Common myeloid progenitor, CD34-positive (primary cell): ENCODE data around the gene MAPKAPK5.
A peak's percentile ranks its signal among the peaks of the same experiment; 100 is the strongest.
"Not testable (repeated sequence)": the region's sequence is repeated elsewhere in the genome, so short reads cannot be mapped to it uniquely, and the experiment has no call there.

Source experiments
- CTCF ChIA-PET: fragments of 350-600 bp; sonication (Branson Sonifier 250); formaldehyde crosslinking; loops from one replicate; lab custom pipeline; 2021; ENCODE audit warnings: antibody characterized with exemption; lab: Charles Lee
- POLR2A ChIA-PET: fragments of 350-600 bp; sonication (Branson Sonifier 250); formaldehyde crosslinking; loops from one replicate; lab custom pipeline; 2021; ENCODE audit warnings: antibody characterized with exemption; lab: Charles Lee
- DNase-seq, 3 donors: peaks; one replicate each; pipeline versions ENCODE4 v3.0.0 to v3.0.0-alpha.2; 2013
- H3K27ac ChIP-seq, 2 experiments: 1 replicate in 1 of 2; 2 replicates in 1 of 2; pipeline ENCODE4 v1.7.0; 2013; ENCODE audit warnings: inconsistent platforms in 2 of 2, low read length in 2 of 2, mild to moderate bottlenecking in 2 of 2, low read depth in 1 of 2, moderate library complexity in 1 of 2; ENCODE audit not compliant: severe bottlenecking in 2 of 2, insufficient read depth in 1 of 2, poor library complexity in 1 of 2
- H3K27me3 ChIP-seq, 5 experiments: replicated peaks in 2 of 5; 1 replicate in 3 of 5; 2 replicates in 2 of 5; pipeline versions ENCODE4 v1.6.1 to v1.7.0; 2013; ENCODE audit warnings: low read length in 4 of 5, mild to moderate bottlenecking in 2 of 5, moderate library complexity in 2 of 5, inconsistent platforms in 1 of 5; ENCODE audit not compliant: insufficient read depth in 5 of 5, control insufficient read depth in 4 of 5
- H3K36me3 ChIP-seq, 4 experiments: 1 replicate in 2 of 4; 2 replicates in 2 of 4; pipeline versions ENCODE4 v1.6.1 to v1.7.0; 2013; ENCODE audit warnings: low read length in 3 of 4, control low read depth in 1 of 4, mild to moderate bottlenecking in 1 of 4; ENCODE audit not compliant: control insufficient read depth in 4 of 4, insufficient read depth in 4 of 4
- H3K4me1 ChIP-seq, 4 experiments: 1 replicate in 3 of 4; 2 replicates in 1 of 4; pipeline versions ENCODE4 v1.6.1 to v1.7.1; 2013; ENCODE audit warnings: low read length in 3 of 4, mild to moderate bottlenecking in 3 of 4, control low read depth in 1 of 4, inconsistent platforms in 1 of 4, moderate library complexity in 1 of 4; ENCODE audit not compliant: control insufficient read depth in 4 of 4, insufficient read depth in 4 of 4; ENCODE audit errors: control extremely low read depth in 1 of 4
- H3K4me3 ChIP-seq, 7 experiments: 1 replicate in 4 of 7; 2 replicates in 3 of 7; pipeline versions ENCODE4 v1.5.1 to v1.7.0; 2013; ENCODE audit warnings: mild to moderate bottlenecking in 7 of 7, low read length in 6 of 7, moderate library complexity in 6 of 7, inconsistent platforms in 2 of 7, low read depth in 2 of 7, control low read depth in 1 of 7; ENCODE audit not compliant: insufficient read depth in 4 of 7, control insufficient read depth in 1 of 7; ENCODE audit errors: extremely low read depth in 1 of 7
- H3K9me3 ChIP-seq, 5 experiments: 1 replicate in 4 of 5; 2 replicates in 1 of 5; pipeline versions ENCODE4 v1.6.1 to v1.7.1; 2013; ENCODE audit warnings: low read length in 4 of 5, mild to moderate bottlenecking in 2 of 5, inconsistent platforms in 1 of 5, low read depth in 1 of 5, moderate library complexity in 1 of 5; ENCODE audit not compliant: control insufficient read depth in 4 of 5, insufficient read depth in 2 of 5; ENCODE audit errors: control extremely low read depth in 1 of 5
- WGBS: methylation state at CpG from one replicate; pipeline ENCODE4 v1.1.5; 2013; ENCODE audit not compliant: insufficient coverage; 5-methylcytosine and 5-hydroxymethylcytosine counted together

MAPKAPK5 gene

DNA sequence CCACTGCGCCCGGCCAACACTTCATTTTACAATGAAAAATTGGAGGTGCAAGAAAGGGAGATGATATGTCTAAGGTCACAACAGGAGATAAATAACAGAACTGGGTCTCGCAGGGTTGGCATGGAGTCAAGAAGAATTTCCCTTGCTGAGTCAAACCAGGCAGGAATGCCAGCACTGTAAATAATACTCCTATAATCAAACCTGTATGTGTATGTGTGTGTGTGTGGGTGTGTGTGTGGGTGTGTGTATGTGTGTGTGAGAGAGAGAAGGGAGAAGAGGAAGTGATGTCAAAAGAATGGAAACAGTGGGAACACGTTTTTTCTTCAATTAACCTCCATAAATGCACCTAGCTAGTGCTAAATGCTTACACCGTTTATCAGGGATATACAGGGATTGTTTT, 100.5 kb downstream of the MAPKAPK5 start:
- H3K4me1 ChIP-seq, result no peaks in the 10 kb centered on the region
- POLR2A ChIA-PET, result no interaction called here
- H3K27me3 ChIP-seq, result no peaks in the 10 kb centered on the region
- H3K36me3 ChIP-seq, result no peaks in the 10 kb centered on the region
- H3K4me3 ChIP-seq, result no peak overlapping the region
- WGBS, result 88% methylated on average over 2 of the region's 5 CpGs
- no peak overlapping the region for H3K27ac ChIP-seq
- DNase-seq, result peak; percentile 12 to 36 (median 26)
- CTCF ChIA-PET, result interaction anchor here (0.7 kb wide), 1 partner anchor 10 kb away, joined by 4 read pairs; no protein-coding TSS in a partner anchor
- H3K9me3 ChIP-seq, result no peaks in the 10 kb centered on the region

DNA sequence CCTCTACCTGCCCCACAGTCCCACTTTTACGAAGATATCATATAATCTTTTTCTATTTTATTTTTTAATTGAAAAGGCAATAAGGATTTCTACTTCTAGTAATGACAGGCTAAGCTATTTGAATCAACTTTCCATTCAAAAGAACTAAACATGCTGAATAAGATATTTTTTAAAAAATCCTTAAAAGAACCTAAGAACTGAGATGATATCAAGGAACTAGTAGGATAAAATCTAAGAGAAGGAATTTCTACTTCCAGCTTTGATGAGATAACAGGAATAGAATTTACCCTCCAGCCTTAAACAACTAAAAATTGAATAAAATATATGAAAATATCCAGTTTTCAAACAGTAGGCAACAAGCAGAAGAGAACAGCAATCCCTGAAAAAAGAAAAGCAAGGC, 101.9 kb downstream of the MAPKAPK5 start:
- no peaks in the 10 kb centered on the region for H3K9me3 ChIP-seq
- POLR2A ChIA-PET, result interaction anchor here (0.5 kb wide), 1 partner anchor 316 kb away, joined by 8 read pairs; no protein-coding TSS in a partner anchor

DNA sequence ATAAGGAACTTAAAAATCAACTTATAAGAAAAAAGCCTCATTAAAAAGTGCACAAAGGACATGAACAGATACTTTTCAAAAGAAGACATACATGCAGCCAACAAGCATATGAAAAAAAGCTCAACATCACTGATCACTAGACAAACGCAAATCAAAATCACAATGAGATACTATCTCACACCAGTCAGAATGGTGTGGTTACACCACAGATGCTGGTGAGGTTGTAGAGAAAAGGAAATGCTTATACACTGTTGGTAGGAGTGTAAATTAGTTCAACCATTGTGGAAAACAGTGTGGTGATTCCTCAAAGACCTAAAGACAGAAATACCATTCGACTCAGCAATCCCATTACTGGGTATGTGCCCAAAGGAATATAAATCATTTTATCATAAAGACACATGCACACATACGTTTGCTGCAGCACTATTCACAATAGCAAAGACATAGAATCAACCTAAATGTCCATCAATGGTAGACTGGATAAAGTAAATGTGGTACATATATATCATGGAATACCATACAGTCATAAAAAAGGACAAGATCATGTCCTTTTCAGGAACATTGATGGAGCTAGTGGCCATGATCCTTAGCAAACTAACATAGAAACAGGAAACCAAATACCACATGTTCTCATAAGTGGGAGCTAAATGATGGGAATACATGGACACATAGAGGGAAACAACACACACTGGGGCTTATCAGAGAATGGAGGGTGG, 109.1 kb downstream of the MAPKAPK5 start:
- H3K4me1 ChIP-seq, H3K36me3 ChIP-seq, H3K4me3 ChIP-seq, CTCF ChIA-PET, H3K27ac ChIP-seq, H3K27me3 ChIP-seq: not testable (repeated sequence)
- no CpG with 5 or more reads among the region's 3 CpGs for WGBS
- POLR2A ChIA-PET, result interaction anchor here (0.7 kb wide), 1 partner anchor 124 kb away, joined by 3 read pairs; no protein-coding TSS in a partner anchor
- DNase-seq, result peak; percentile 2 to 31 (median 9)
- peaks cover 0 to 14% (median 7%) of the 10 kb centered on the region in 5 experiments for H3K9me3 ChIP-seq

More for the DNA sequence above, 101.9 kb downstream of the MAPKAPK5 start:
- Histone ChIP-seq H3K27ac (no peak overlapping the region), H3K36me3 (no peaks in the 10 kb centered on the region), H3K4me1 (no peaks in the 10 kb centered on the region), H3K27me3 (no peaks in the 10 kb centered on the region), H3K4me3 (no peak overlapping the region)
- CTCF ChIA-PET, result interaction anchor here (0.7 to 3.3 kb wide), 8 partner anchors 10 to 443 kb away, joined by 3 to 15 read pairs (median 4); partner anchors contain the start of gene ERP29
- no CpG with 5 or more reads among the region's 1 CpG for WGBS
- no peak for DNase-seq
